A549 (cell line): ENCODE data around the gene PLA2G5. TPM values are rescaled to one million over a fixed set of nuclear protein-coding genes. Genes with fewer than 3 reads are reported as not detected.

Experiments used
- ATAC-seq, 2 experiments: fragments of 200-7000 bp in 1 of 2; fragments of >200 bp in 1 of 2; cut with Nextera tagmentation in 1 of 2; cut with Tn5 transposase in 1 of 2; 3 replicates each; pipeline versions ENCODE4 v1.8.0 to v1.9.1; 2018 to 2020; ENCODE audit warnings: mild to moderate bottlenecking in 1 of 2, moderate library complexity in 1 of 2
- CTCF ChIA-PET: fragments of 300-600 bp; sonication (Branson Sonifier 250); formaldehyde crosslinking; extraction: SDS; loops from one replicate; lab custom pipeline; 2021; ENCODE audit warnings: antibody characterized with exemption, inconsistent platforms; lab: Yijun Ruan, JAX
- POLR2A ChIA-PET: fragments of 350-600 bp; formaldehyde crosslinking; extraction: SDS; loops from one replicate; lab custom pipeline; 2021; ENCODE audit warnings: antibody characterized with exemption, inconsistent platforms; lab: Yijun Ruan, JAX
- DNase-seq, 2 experiments: peaks; one replicate each; pipeline versions ENCODE4 v3.0.0 to v3.0.0-alpha.2; 2011 to 2016; ENCODE audit warnings: low read depth in 1 of 2, low spot score in 1 of 2
- FAIRE-seq: peaks from 2 replicates; lab custom pipeline; 2011; peaks lifted over from hg19 to GRCh38; lab: Jason Lieb, UNC
- H3K27ac ChIP-seq, 2 experiments: fragments of >200 bp; sonication (Bioruptor Twin); formaldehyde crosslinking; 3 replicates each; pipeline ENCODE4 v1.5.1; 2016 to 2017
- H3K4me1 ChIP-seq: fragments of >200 bp; sonication (Bioruptor Twin); formaldehyde crosslinking; 3 replicates; pipeline ENCODE4 v1.6.1; 2016
- H3K4me2 ChIP-seq: fragments of >200 bp; sonication (Bioruptor Twin); formaldehyde crosslinking; 3 replicates; pipeline ENCODE4 v1.6.1; 2016
- H3K4me3 ChIP-seq: fragments of >200 bp; sonication (Bioruptor Twin); formaldehyde crosslinking; 3 replicates; pipeline ENCODE4 v1.5.1; 2016
- H3K9me3 ChIP-seq: fragments of >200 bp; sonication (Bioruptor Twin); formaldehyde crosslinking; 3 replicates; pipeline ENCODE4 v1.6.1; 2016
- BHLHE40 ChIP-seq: IDR thresholded peaks from 2 replicates; pipeline ENCODE4 v1.6.1; 2012; ENCODE audit warnings: low read depth, low read length, inconsistent platforms
- CBX2 ChIP-seq: fragments of 200-600 bp; sonication (generic); IDR thresholded peaks from 2 replicates; pipeline ENCODE4 v1.6.1; 2016; ENCODE audit warnings: low read depth, mild to moderate bottlenecking, borderline replicate concordance
- CEBPB ChIP-seq, 2 experiments: fragments of >200 bp in 1 of 2; sonication (Bioruptor Twin) in 1 of 2; formaldehyde crosslinking in 1 of 2; IDR thresholded peaks; 2 replicates each; pipeline ENCODE4 v1.6.1; 2012 to 2016
- EHMT2 ChIP-seq: fragments of 200-600 bp; sonication (generic); IDR thresholded peaks from 2 replicates; pipeline ENCODE4 v1.6.1; 2016; ENCODE audit warnings: antibody characterized with exemption, low read depth, mild to moderate bottlenecking, moderate library complexity
- EP300 ChIP-seq, 2 experiments: fragments of >200 bp; sonication (Bioruptor Twin); formaldehyde crosslinking; IDR thresholded peaks; 2 replicates in 1 of 2; 3 replicates in 1 of 2; pipeline ENCODE4 v1.6.1; 2016 to 2017
- FOSL2 ChIP-seq, 2 experiments: fragments of 450-650 bp in 1 of 2; fragments of >200 bp in 1 of 2; sonication (Bioruptor Twin) in 1 of 2; formaldehyde crosslinking; IDR thresholded peaks; 2 replicates each; pipeline versions ENCODE4 v1.5.0 to v1.6.1; 2016 to 2020; ENCODE audit warnings: mild to moderate bottlenecking in 1 of 2, moderate library complexity in 1 of 2
- GATA3 ChIP-seq: IDR thresholded peaks from 2 replicates; pipeline ENCODE4 v1.6.1; 2012; ENCODE audit warnings: borderline replicate concordance
- HDAC2 ChIP-seq: fragments of 200-600 bp; sonication (generic); IDR thresholded peaks from 2 replicates; pipeline ENCODE4 v1.6.1; 2016
- HEYL ChIP-seq: fragments of 250-450 bp; sonication (Bioruptor Pico); IDR thresholded peaks from 2 replicates; pipeline ENCODE4 v1.8.0; 2021; ENCODE audit warnings: mild to moderate bottlenecking, moderate library complexity
- HOXB13 ChIP-seq: fragments of 250-450 bp; sonication (Bioruptor Pico); IDR thresholded peaks from 2 replicates; pipeline ENCODE4 v1.5.0; 2020; ENCODE audit warnings: low read depth, mild to moderate bottlenecking, moderate library complexity
- MAFK ChIP-seq: fragments of 450-650 bp; IDR thresholded peaks from 2 replicates; pipeline ENCODE4 v1.6.1; 2014; ENCODE audit not compliant: partially characterized antibody
- MAZ ChIP-seq: fragments of 150-350 bp; IDR thresholded peaks from 2 replicates; pipeline ENCODE4 v1.6.1; 2014; ENCODE audit warnings: antibody characterized with exemption, low read depth, low read length, borderline replicate concordance
- NPAS2 ChIP-seq: fragments of 250-450 bp; sonication (Bioruptor Pico); IDR thresholded peaks from 2 replicates; pipeline ENCODE4 v1.8.0; 2022; ENCODE audit warnings: mild to moderate bottlenecking, moderate library complexity, borderline replicate concordance
- RARB ChIP-seq: fragments of 250-450 bp; sonication (Bioruptor Pico); IDR thresholded peaks from 2 replicates; pipeline ENCODE4 v1.8.0; 2021; ENCODE audit warnings: mild to moderate bottlenecking, moderate library complexity
- RNF2 ChIP-seq: fragments of 200-600 bp; sonication (generic); IDR thresholded peaks from 2 replicates; pipeline ENCODE4 v1.6.1; 2016; ENCODE audit warnings: low read depth, mild to moderate bottlenecking, antibody characterized with exemption, moderate library complexity, borderline replicate concordance
- ZFP36 ChIP-seq: fragments of 450-650 bp; IDR thresholded peaks from 2 replicates; pipeline ENCODE4 v1.6.1; 2014; ENCODE audit warnings: borderline replicate concordance; ENCODE audit not compliant: partially characterized antibody
- ZNF302 ChIP-seq: fragments of 250-450 bp; sonication (Bioruptor Pico); IDR thresholded peaks from 2 replicates; pipeline ENCODE4 v1.9.0; 2021; ENCODE audit warnings: inconsistent platforms, mild to moderate bottlenecking, moderate library complexity
- WGBS: methylation state at CpG from one replicate; pipeline ENCODE4 v1.1.6; 2017; ENCODE audit errors: missing lambda C conversion rate; 5-methylcytosine and 5-hydroxymethylcytosine counted together
- polyA plus RNA-seq, 4 experiments: library from polyadenylated mRNA; depleted of rRNA in 3 of 4; stranded (reverse); fragments of >200 nt; fragmentation: RNase III in 1 of 4; extraction: RNeasy Plus Mini Kit Qiagen cat#74134 plus additional on column Dnase treatment in 1 of 4; gene quantifications; 2 replicates in 3 of 4; 3 replicates in 1 of 4; pipeline ENCODE4 v1.2.3, GENCODE V29; 2011 to 2017
- TF ChIP-seq, protein P1 (sequence below): fragments of >200 bp; sonication (Bioruptor Twin); formaldehyde crosslinking; IDR thresholded peaks from 3 replicates; pipeline ENCODE4 v1.6.1; 2016
- TF ChIP-seq, protein P2 (sequence below): fragments of 150-350 bp; IDR thresholded peaks from 2 replicates; pipeline ENCODE4 v1.6.1; 2014; ENCODE audit warnings: low read depth, mild to moderate bottlenecking, low read length
- TF ChIP-seq, protein P3 (sequence below): IDR thresholded peaks from 2 replicates; pipeline ENCODE4 v1.6.1; 2012
- TF ChIP-seq, protein P4 (sequence below): fragments of 200-600 bp; sonication (generic); IDR thresholded peaks from 2 replicates; pipeline ENCODE4 v1.6.1; 2016; ENCODE audit warnings: antibody characterized with exemption, mild to moderate bottlenecking, moderate library complexity

Gene PLA2G5
- polyA plus RNA-seq, 2 of the 4 experiments (the other 2 are of a cell fraction) = not detected

DNA sequence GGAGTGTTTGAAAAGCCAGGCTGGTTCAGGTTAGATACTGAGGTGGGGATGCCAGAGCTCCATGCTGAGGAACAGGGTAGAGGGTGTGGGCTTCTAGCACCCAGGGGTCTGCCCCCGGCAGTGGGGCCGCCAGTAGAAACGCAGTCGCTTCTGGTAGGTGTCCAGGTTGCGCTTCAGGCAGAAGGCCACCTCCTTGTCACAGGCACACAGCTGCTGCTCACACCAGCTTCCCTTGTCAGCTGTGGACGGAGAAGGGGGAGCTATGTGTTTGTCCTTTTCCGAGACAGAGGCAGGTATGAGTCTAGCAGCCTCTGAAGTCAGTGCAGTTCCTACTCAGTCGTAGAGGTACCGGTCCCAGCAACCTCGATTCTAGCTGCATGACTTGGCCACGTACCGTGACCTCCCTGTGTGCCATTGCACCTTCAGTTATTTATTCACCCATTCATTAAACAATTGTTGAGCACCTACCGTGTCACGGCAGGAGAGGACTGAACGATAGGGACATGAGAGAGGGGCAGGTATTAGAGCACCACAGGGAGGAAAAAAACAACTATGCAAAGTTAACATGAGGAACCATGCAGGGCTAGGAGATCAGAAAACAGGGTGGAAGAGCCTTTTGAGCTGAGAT is 44.1 kb downstream of the PLA2G5 start (continued):
- TF ChIP-seq ZFP36 (no peak), ZNF302 (CRISPR knock-in tag) (no peak), FOSL2 (IDR thresholded peaks at IDR 0.05) (no peak), FOSL2 (CRISPR knock-in tag; IDR thresholded peaks at IDR 0.05) (no peak)
- TF ChIP-seq, protein P1, sequence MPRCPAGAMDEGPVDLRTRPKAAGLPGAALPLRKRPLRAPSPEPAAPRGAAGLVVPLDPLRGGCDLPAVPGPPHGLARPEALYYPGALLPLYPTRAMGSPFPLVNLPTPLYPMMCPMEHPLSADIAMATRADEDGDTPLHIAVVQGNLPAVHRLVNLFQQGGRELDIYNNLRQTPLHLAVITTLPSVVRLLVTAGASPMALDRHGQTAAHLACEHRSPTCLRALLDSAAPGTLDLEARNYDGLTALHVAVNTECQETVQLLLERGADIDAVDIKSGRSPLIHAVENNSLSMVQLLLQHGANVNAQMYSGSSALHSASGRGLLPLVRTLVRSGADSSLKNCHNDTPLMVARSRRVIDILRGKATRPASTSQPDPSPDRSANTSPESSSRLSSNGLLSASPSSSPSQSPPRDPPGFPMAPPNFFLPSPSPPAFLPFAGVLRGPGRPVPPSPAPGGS = no peak

DNA sequence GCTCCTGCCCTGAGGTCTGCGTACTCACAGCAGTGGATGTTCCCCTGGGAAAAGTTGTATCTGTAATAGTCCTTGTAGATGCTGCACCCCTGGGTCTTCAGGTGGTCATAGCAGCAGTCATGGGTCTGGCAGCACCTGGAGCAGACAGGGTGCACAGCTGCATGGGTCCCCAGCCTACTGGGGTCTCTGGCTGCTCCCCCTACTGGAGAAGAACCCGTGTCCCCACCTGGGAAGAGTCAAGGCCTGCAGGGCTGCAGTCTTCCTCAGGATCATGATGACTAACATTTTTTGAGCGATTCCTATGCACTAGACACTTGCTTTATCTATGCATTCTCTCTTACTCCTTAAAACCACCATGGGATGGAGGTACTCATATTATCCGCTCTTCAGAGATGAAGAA is 45.5 kb downstream of the PLA2G5 start:
- no peak overlapping the region for H3K27ac ChIP-seq
- POLR2A ChIA-PET = no interaction called here
- FAIRE-seq (no peak), DNase-seq (no peak), ATAC-seq (no peak)
- TF ChIP-seq MAFK = no peak
- no peak for TF ChIP-seq HDAC2
- no peak for TF ChIP-seq EP300 (IDR thresholded peaks at IDR 0.05)
- TF ChIP-seq BHLHE40 = no peak
- TF ChIP-seq CBX2 = no peak
- no peak for TF ChIP-seq GATA3
- TF ChIP-seq MAZ = no peak
- no peak for TF ChIP-seq EHMT2
- no peak for TF ChIP-seq HEYL (CRISPR knock-in tag)
- no peak for TF ChIP-seq RARB
- TF ChIP-seq, protein P1 = no peak
- no peak for TF ChIP-seq ZNF302 (CRISPR knock-in tag)
- TF ChIP-seq, protein P2, sequence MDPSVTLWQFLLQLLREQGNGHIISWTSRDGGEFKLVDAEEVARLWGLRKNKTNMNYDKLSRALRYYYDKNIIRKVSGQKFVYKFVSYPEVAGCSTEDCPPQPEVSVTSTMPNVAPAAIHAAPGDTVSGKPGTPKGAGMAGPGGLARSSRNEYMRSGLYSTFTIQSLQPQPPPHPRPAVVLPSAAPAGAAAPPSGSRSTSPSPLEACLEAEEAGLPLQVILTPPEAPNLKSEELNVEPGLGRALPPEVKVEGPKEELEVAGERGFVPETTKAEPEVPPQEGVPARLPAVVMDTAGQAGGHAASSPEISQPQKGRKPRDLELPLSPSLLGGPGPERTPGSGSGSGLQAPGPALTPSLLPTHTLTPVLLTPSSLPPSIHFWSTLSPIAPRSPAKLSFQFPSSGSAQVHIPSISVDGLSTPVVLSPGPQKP = no peak
- no peak for TF ChIP-seq HOXB13 (CRISPR knock-in tag)
- TF ChIP-seq RNF2 = no peak
- no peak for TF ChIP-seq CEBPB (IDR thresholded peaks at IDR 0.05)
- TF ChIP-seq, protein P3, sequence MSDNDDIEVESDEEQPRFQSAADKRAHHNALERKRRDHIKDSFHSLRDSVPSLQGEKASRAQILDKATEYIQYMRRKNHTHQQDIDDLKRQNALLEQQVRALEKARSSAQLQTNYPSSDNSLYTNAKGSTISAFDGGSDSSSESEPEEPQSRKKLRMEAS = no peak
- TF ChIP-seq, protein P4, sequence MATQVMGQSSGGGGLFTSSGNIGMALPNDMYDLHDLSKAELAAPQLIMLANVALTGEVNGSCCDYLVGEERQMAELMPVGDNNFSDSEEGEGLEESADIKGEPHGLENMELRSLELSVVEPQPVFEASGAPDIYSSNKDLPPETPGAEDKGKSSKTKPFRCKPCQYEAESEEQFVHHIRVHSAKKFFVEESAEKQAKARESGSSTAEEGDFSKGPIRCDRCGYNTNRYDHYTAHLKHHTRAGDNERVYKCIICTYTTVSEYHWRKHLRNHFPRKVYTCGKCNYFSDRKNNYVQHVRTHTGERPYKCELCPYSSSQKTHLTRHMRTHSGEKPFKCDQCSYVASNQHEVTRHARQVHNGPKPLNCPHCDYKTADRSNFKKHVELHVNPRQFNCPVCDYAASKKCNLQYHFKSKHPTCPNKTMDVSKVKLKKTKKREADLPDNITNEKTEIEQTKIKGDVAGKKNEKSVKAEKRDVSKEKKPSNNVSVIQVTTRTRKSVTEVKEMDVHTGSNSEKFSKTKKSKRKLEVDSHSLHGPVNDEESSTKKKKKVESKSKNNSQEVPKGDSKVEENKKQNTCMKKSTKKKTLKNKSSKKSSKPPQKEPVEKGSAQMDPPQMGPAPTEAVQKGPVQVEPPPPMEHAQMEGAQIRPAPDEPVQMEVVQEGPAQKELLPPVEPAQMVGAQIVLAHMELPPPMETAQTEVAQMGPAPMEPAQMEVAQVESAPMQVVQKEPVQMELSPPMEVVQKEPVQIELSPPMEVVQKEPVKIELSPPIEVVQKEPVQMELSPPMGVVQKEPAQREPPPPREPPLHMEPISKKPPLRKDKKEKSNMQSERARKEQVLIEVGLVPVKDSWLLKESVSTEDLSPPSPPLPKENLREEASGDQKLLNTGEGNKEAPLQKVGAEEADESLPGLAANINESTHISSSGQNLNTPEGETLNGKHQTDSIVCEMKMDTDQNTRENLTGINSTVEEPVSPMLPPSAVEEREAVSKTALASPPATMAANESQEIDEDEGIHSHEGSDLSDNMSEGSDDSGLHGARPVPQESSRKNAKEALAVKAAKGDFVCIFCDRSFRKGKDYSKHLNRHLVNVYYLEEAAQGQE = no peak
- TF ChIP-seq NPAS2 (CRISPR knock-in tag) = no peak
- H3K4me2 ChIP-seq = no peak overlapping the region
- CTCF ChIA-PET = interaction anchor here (1.0 to 1.8 kb wide), 3 partner anchors 12 to 15 kb away, joined by 3 to 6 read pairs (median 4); no protein-coding TSS in a partner anchor
- no peaks in the 10 kb centered on the region for H3K4me1 ChIP-seq
- WGBS = 70% methylated on average over 3 of the region's 4 CpGs
- H3K4me3 ChIP-seq = no peak overlapping the region
- H3K9me3 ChIP-seq = no peaks in the 10 kb centered on the region
